HUES64 (cell line): ENCODE data around the gene SELENOW. TPM values are rescaled to one million over a fixed set of nuclear protein-coding genes. Genes with fewer than 3 reads are reported as not detected.

Experiments
- H3K27ac ChIP-seq: 2 replicates; pipeline ENCODE4 v1.7.0; 2013; ENCODE audit warnings: low read depth, low read length, inconsistent platforms
- H3K27me3 ChIP-seq: 2 replicates; pipeline ENCODE4 v1.6.1; 2013; ENCODE audit warnings: mild to moderate bottlenecking, low read length; ENCODE audit not compliant: insufficient read depth
- H3K36me3 ChIP-seq: 2 replicates; pipeline ENCODE4 v1.6.1; 2013; ENCODE audit warnings: mild to moderate bottlenecking, low read length; ENCODE audit not compliant: insufficient read depth
- H3K4me1 ChIP-seq: 2 replicates; pipeline ENCODE4 v1.6.1; 2013; ENCODE audit warnings: mild to moderate bottlenecking, low read length, moderate library complexity; ENCODE audit not compliant: insufficient read depth
- H3K4me3 ChIP-seq: 2 replicates; pipeline ENCODE4 v1.5.1; 2013; ENCODE audit warnings: mild to moderate bottlenecking, low read length, moderate library complexity
- H3K9ac ChIP-seq: 2 replicates; pipeline ENCODE4 v1.6.1; 2013; ENCODE audit warnings: mild to moderate bottlenecking, low read depth, low read length
- H3K9me3 ChIP-seq: 2 replicates; pipeline ENCODE4 v1.6.1; 2013; ENCODE audit warnings: low read depth, low read length; ENCODE audit not compliant: insufficient read depth
- WGBS: fragments of 150-250, 120-280 bp; methylation state at CpG from one replicate; pipeline ENCODE4 v1.1.7; 2013; ENCODE audit warnings: missing lambda C conversion rate; 5-methylcytosine and 5-hydroxymethylcytosine counted together
- polyA plus RNA-seq, 2 experiments: library from polyadenylated mRNA; stranded (reverse); fragments of 50-300 nt; gene quantifications; one replicate each; pipeline ENCODE4 v1.2.3, GENCODE V29; 2013

Gene SELENOW
- 242 TPM for polyA plus RNA-seq (2013, experiment 1 of 2)
- polyA plus RNA-seq (2013, experiment 2 of 2) = 230 TPM

DNA sequence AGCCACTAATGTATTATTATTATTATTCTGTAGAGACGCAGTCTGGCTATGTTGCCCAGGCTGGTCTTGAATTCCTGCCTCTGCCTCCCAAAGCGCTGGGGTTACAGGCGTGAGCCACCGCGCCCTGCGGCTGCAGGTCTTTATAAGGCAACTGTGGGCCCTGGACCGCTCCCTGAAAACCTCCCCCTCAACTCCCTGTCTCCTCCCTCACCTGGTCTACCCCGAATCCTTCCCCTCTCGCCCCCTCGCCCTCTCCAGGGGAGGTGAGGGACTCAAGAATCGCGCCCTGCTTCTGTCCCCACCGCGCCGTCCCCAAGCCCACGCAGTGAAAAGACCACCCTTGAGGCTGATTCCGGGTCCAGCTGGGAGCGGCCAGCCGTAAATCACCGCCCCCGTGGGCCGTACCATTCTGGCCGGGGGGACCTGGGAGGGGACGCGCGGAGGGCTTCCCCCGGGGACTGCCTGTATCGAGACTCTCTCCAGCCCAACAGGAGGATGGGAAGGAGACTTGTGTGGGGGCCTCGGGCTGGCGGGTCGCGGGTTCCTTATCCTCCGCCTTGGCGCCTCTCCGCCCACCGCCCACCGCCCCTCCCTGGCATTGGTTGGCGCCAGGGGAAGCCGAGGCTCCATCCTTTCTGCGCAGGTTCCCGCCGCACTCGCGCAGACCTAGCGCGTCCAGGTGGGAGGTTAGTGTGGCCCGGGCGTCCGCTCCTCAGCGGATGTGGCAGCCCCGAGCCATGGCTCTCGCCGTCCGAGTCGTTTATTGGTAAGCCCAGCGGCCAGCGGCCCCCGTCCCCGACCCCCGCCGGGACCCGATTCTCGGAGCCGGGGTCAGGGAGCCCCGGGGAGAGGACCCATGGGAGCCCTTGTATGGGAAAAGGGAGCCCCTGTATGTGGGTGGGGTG, at the start of gene SELENOW:
TSS of gene SELENOW (plus strand) at position 655 of the 905 bp plus-strand sequence. CDS start at position 738, 83 bp downstream.
- H3K27ac ChIP-seq = peak within 1 kb of the TSS; percentile 100
- WGBS = under 1% methylated on average over 65 of the region's 65 CpGs
- peaks cover 4% of the 10 kb centered on the region; the same call in 1 of the 2 replicates for H3K4me1 ChIP-seq
- H3K9ac ChIP-seq = peak within 1 kb of the TSS; percentile 100
- no peaks in the 10 kb centered on the region for H3K27me3 ChIP-seq
- no peaks in the 10 kb centered on the region for H3K9me3 ChIP-seq
- peak within 1 kb of the TSS; percentile 76 for H3K4me3 ChIP-seq
- peaks cover 24% of the 10 kb centered on the region for H3K36me3 ChIP-seq

GRCh38 chr19:47729468-47729798, 49.1 kb upstream of the SELENOW start:
- no peaks in the 10 kb centered on the region for H3K9me3 ChIP-seq
- WGBS = 3% methylated on average over 9 of the region's 9 CpGs
- H3K9ac ChIP-seq = peak overlapping the region; percentile 48; the same call in 1 of the 2 replicates
- peak overlapping the region; percentile 19; the same call in 1 of the 2 replicates for H3K27ac ChIP-seq
- H3K36me3 ChIP-seq = no peaks in the 10 kb centered on the region
- H3K27me3 ChIP-seq = no peaks in the 10 kb centered on the region
- peak overlapping the region; percentile 64 for H3K4me3 ChIP-seq
- peaks cover 6% of the 10 kb centered on the region; the same call in 1 of the 2 replicates for H3K4me1 ChIP-seq

GRCh38 chr19:47729799-47730520, 48.5 kb upstream of the SELENOW start:
- Histone ChIP-seq H3K9ac (peak overlapping the region; percentile 48; the same call in 1 of the 2 replicates), H3K4me3 (peak overlapping the region; percentile 64), H3K4me1 (peaks cover 6% of the 10 kb centered on the region; the same call in 1 of the 2 replicates), H3K27ac (peak overlapping the region; percentile 19; the same call in 1 of the 2 replicates), H3K36me3 (no peaks in the 10 kb centered on the region), H3K27me3 (no peaks in the 10 kb centered on the region), H3K9me3 (no peaks in the 10 kb centered on the region)
- 9% methylated on average over 30 of the region's 30 CpGs for WGBS

- Histone ChIP-seq H3K36me3 (no peaks in the 10 kb centered on the region), H3K27me3 (no peaks in the 10 kb centered on the region), H3K4me1 (peaks cover 6% of the 10 kb centered on the region; the same call in 1 of the 2 replicates), H3K27ac (no peak overlapping the region), H3K9me3 (no peaks in the 10 kb centered on the region), H3K4me3 (0 out of 2 replicates have a peak overlapping the region, but pooled peaks have one; percentile 64), H3K9ac (no peak overlapping the region)
- 94% methylated on average over 8 of the region's 8 CpGs for WGBS
These were observed 48.0 kb upstream of the SELENOW start for GRCh38 chr19:47730521-47730889.

DNA sequence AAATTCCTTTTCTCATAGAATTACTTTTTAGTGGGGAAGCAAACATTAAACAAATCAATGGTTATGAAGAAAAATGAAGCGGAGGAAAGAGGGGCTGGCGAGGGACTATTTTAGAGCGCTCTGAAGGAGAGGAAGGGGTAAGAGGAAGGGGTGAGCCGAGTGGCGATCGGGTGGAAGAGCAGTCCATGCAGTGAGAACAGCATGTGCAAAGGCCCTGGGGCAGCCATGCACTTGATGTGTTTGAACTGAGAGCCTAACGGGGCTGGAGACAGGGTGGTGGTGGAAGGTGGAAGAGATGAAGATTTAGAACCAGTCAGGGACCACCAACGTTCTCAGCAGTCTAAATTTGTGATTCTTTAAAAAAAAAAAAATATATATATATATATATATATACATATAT, 47.6 kb upstream of the SELENOW start:
- no peaks in the 10 kb centered on the region for H3K27me3 ChIP-seq
- H3K27ac ChIP-seq = no peak overlapping the region
- H3K36me3 ChIP-seq = no peaks in the 10 kb centered on the region
- 94% methylated on average over 7 of the region's 8 CpGs for WGBS
- no peaks in the 10 kb centered on the region for H3K9me3 ChIP-seq
- H3K4me1 ChIP-seq = peaks cover 6% of the 10 kb centered on the region; the same call in 1 of the 2 replicates
- no peak overlapping the region for H3K4me3 ChIP-seq
- no peak overlapping the region for H3K9ac ChIP-seq

DNA sequence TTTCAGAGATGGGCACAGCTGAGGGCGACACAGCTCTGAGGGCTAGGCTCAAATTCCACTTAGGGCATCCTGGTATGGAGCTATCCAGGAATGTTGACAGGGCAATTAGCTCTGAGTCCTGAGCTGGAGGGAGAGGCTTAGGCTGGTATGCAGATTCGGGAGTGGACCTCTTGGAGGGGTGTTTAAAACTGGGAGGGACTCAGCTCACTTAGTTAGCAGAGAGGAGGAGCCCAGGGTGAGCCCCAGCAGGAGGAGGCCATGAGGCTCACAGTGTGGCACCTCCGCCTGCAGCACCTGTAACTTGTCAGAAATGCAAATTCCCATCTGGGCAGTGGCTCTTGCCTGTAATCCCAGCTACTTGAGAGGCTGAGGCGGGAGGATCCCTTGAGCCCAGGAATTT, 43.4 kb upstream of the SELENOW start:
- Histone ChIP-seq H3K4me1 (no peaks in the 10 kb centered on the region), H3K4me3 (no peak overlapping the region)
- 56% methylated on average over 4 of the region's 4 CpGs for WGBS

DNA sequence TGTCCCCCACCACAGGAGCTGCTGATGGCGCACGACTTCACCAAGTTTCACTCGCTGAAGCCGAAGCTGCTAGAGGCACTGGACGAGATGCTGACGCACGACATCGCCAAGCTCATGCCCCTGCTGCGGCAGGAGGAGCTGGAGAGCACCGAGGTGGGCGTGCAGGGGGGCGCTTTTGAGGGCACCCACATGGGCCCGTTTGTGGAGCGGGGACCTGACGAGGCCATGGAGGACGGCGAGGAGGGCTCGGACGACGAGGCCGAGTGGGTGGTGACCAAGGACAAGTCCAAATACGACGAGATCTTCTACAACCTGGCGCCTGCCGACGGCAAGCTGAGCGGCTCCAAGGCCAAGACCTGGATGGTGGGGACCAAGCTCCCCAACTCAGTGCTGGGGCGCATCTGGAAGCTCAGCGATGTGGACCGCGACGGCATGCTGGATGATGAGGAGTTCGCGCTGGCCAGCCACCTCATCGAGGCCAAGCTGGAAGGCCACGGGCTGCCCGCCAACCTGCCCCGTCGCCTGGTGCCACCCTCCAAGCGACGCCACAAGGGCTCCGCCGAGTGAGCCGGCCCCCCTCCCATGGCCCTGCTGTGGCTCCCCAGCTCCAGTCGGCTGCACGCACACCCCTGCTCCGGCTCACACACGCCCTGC, 37.5 kb upstream of the SELENOW start:
- no peak overlapping the region for H3K4me3 ChIP-seq
- H3K27ac ChIP-seq = no peak overlapping the region
- no peaks in the 10 kb centered on the region for H3K9me3 ChIP-seq
- no peaks in the 10 kb centered on the region for H3K27me3 ChIP-seq
- WGBS = 93% methylated on average over 48 of the region's 48 CpGs
- H3K4me1 ChIP-seq = no peaks in the 10 kb centered on the region
- H3K36me3 ChIP-seq = no peaks in the 10 kb centered on the region; the same call in 1 of the 2 replicates
- no peak overlapping the region for H3K9ac ChIP-seq

More for the DNA sequence above, 43.4 kb upstream of the SELENOW start:
- Histone ChIP-seq H3K9me3 (no peaks in the 10 kb centered on the region), H3K9ac (no peak overlapping the region), H3K27ac (no peak overlapping the region), H3K27me3 (no peaks in the 10 kb centered on the region), H3K36me3 (no peaks in the 10 kb centered on the region)

GRCh38 chr19:47741544-47742140, 36.9 kb upstream of the SELENOW start:
- Histone ChIP-seq H3K9ac (no peak overlapping the region), H3K4me1 (no peaks in the 10 kb centered on the region), H3K4me3 (no peak overlapping the region), H3K27me3 (no peaks in the 10 kb centered on the region), H3K27ac (no peak overlapping the region), H3K36me3 (peaks cover under 1% of the 10 kb centered on the region; the same call in 1 of the 2 replicates), H3K9me3 (no peaks in the 10 kb centered on the region)
- 91% methylated on average over 15 of the region's 15 CpGs for WGBS

GRCh38 chr19:47742634-47743033, 35.9 kb upstream of the SELENOW start:
- peak overlapping the region; percentile 26; the same call in 1 of the 2 replicates for H3K27ac ChIP-seq
- peaks cover 10% of the 10 kb centered on the region for H3K36me3 ChIP-seq
- H3K4me3 ChIP-seq = peak overlapping the region; percentile 61
- WGBS = 43% methylated on average over 10 of the region's 13 CpGs
- H3K9ac ChIP-seq = peak overlapping the region; percentile 79
- no peaks in the 10 kb centered on the region for H3K4me1 ChIP-seq
- H3K9me3 ChIP-seq = no peaks in the 10 kb centered on the region
- H3K27me3 ChIP-seq = no peaks in the 10 kb centered on the region

- H3K4me1 ChIP-seq = no peaks in the 10 kb centered on the region
- peak within 1 kb of the TSS; percentile 73 for H3K4me3 ChIP-seq
- H3K9me3 ChIP-seq = no peaks in the 10 kb centered on the region
- H3K27ac ChIP-seq = peak within 1 kb of the TSS; percentile 94
- H3K27me3 ChIP-seq = no peaks in the 10 kb centered on the region
- peak within 1 kb of the TSS; percentile 95 for H3K9ac ChIP-seq
- WGBS = 2% methylated on average over 50 of the region's 53 CpGs
- peaks cover 34% of the 10 kb centered on the region for H3K36me3 ChIP-seq
These were observed 33.2 kb upstream of the SELENOW start, which contains the start of gene NOP53 for GRCh38 chr19:47745010-47745901. Gene NOP53 (plus strand): TSS chr19:47745546. CDS start chr19:47745560, 14 bp downstream.
